Right lobe of liver (tissue), 4 donors: ENCODE results near the gene TMEM87A.

ENCODE experiments used
- CTCF ChIP-seq, 4 donors: fragments of 200-600 bp in 3 of 4; fragments of 450-650 bp in 1 of 4; IDR thresholded peaks; one replicate each; pipeline versions ENCODE4 v1.5.1 to v1.8.0; 2016 to 2022; ENCODE audit warnings: antibody characterized with exemption in 4 of 4, mild to moderate bottlenecking in 2 of 4
- POLR2A ChIP-seq: fragments of 450-650 bp; IDR thresholded peaks from one replicate; pipeline ENCODE4 v1.6.1; 2017; ENCODE audit warnings: antibody characterized with exemption, mild to moderate bottlenecking
- donor health status: DM: no; HTN: no; CAD: no.
- donor health status: DM: no; HTN: no; CAD: no.
- donor health status: DM: no; HTN: yes; CAD: no.

DNA sequence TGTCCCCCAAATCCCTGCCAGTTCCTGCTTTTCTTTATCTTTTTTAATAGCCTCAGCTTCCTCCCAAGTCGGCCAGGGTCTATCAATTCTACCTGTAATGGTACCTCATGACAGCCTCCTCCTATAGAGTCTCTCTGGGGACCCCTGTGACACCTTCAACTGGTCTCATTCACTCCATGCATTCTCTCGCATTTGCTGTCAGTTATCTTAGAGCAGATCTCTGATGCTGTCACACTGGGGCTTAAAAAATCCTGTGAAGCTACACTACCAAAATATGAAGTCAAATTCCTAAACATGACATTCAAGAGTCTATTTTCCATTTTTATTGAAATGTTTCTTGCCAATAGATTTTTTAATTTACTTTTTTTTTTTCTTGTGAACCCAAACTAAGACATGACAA, 70.6 kb downstream of the TMEM87A start:
- TF ChIP-seq CTCF (IDR thresholded peaks at IDR 0.05) (no peak), POLR2A (no peak)
